Activated CD4-positive, alpha-beta T cell treated with anti-CD3 and anti-CD28 coated beads, Interleukin-2, amount 10 ng/mL, durations not matched to agents 24 days and 14 days (primary cell): Measurements from ENCODE around the gene TRABD2B. TPM values are rescaled to one million over a fixed set of nuclear protein-coding genes. Genes with fewer than 3 reads are reported as not detected.

Source experiments
- DNase-seq: peaks from one replicate; pipeline ENCODE4 v3.0.0; 2022
- H3K27ac Mint-ChIP-seq: one replicate; pipeline ENCODE4 v1.8.0; 2022; ENCODE audit warnings: mild to moderate bottlenecking, mixed read lengths
- H3K27me3 Mint-ChIP-seq: one replicate; pipeline ENCODE4 v1.8.0; 2022; ENCODE audit warnings: mixed read lengths
- H3K36me3 Mint-ChIP-seq: one replicate; pipeline ENCODE4 v1.8.0; 2022; ENCODE audit warnings: low read depth, mild to moderate bottlenecking, mixed read lengths
- H3K4me1 Mint-ChIP-seq: one replicate; pipeline ENCODE4 v1.8.0; 2021; ENCODE audit warnings: mixed read lengths
- H3K4me3 Mint-ChIP-seq: one replicate; pipeline ENCODE4 v1.8.0; 2022; ENCODE audit warnings: mild to moderate bottlenecking, moderate library complexity, mixed read lengths
- H3K9me3 Mint-ChIP-seq: one replicate; pipeline ENCODE4 v1.8.0; 2021; ENCODE audit warnings: mixed read lengths
- intact Hi-C: fragments of 100-400 bp; cut with micrococcal nuclease; formaldehyde crosslinking; loops from one replicate; pipeline ENCODE4 v1.15.1; 2023
- total RNA-seq: library from RNA; stranded (reverse); gene quantifications from 2 replicates; pipeline ENCODE4 v1.2.3, GENCODE V29; 2022

Gene TRABD2B
- total RNA-seq, 1 donor from 2014 or later: not detected

DNA sequence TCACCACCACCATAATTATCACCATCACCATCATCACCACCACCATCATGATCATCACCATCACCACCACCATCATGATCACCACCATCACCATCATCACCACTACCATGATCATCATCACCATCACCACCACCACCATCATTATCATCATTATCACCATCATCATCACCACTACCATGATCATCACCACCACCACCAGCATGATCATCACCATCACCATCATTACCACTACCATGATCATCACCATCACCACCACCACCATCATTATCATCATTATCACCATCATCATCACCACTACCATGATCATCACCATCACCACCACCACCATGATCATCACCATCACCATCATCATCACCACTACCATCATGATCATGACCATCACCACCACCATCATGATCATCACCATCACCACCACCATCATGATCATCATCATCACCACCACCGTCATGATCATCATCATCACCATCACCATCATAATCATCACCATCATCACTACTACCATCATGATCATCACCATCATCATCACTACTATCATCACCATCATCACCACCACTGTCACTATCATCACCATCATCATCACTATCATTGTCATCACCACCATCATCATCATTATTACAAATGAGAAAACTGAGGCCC is 60.2 kb downstream of the TRABD2B start:
- Mint-ChIP-seq H3K9me3 (no peaks in the 10 kb centered on the region), H3K4me3 (no peak overlapping the region), H3K4me1 (no peaks in the 10 kb centered on the region), H3K36me3 (no peaks in the 10 kb centered on the region), H3K27me3 (peaks cover 2% of the 10 kb centered on the region), H3K27ac (no peak overlapping the region)
- intact Hi-C loops: no loop called here
- DNase-seq: no peak

DNA sequence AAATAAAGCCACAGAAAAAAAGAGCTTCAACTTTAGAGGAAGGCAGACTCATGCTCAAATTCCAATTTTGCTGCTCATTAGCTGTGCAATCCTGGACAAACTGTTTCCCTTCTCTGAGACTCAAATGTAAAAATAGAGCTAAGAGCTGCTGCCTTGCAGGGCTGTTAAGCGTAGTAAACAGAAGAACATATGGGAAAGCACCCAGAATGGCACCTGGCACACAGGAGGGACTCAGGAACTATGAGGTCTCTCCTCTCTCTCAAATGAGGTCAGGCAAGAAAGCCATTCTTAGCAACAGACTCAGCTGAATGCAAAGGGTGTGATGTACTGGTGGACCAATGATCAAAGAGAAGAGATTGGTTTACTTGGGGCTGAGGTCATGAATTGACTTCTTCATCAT is 61.3 kb downstream of the TRABD2B start:
- intact Hi-C loops: no loop called here
- H3K4me1 Mint-ChIP-seq: no peaks in the 10 kb centered on the region
- no peak for DNase-seq
- H3K9me3 Mint-ChIP-seq: no peaks in the 10 kb centered on the region
- no peaks in the 10 kb centered on the region for H3K36me3 Mint-ChIP-seq
- no peak overlapping the region for H3K27ac Mint-ChIP-seq
- peaks cover 2% of the 10 kb centered on the region for H3K27me3 Mint-ChIP-seq
- no peak overlapping the region for H3K4me3 Mint-ChIP-seq

DNA sequence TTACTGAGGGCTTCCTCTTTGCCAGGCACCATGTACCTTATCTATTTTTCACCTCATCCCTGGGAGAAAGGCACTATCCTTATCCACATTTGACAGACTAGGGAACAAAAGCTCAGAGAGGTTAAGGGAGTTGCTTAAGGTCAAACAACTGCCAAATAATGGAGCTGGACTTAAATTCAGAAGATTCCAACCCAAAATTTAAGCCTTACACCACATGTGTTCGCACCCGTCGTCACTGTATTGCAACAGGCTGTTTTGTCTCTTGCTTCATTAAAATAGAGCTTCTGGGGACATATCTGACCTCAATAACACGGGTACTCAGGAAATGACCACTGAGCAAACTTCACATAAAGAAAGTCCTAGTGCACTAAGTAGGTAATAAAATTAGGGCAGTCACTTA is 62.0 kb downstream of the TRABD2B start:
- no peak for DNase-seq
- no peak overlapping the region for H3K4me3 Mint-ChIP-seq
- intact Hi-C loops: no loop called here
- H3K27ac Mint-ChIP-seq: no peak overlapping the region
- peaks cover 2% of the 10 kb centered on the region for H3K27me3 Mint-ChIP-seq
- H3K4me1 Mint-ChIP-seq: no peaks in the 10 kb centered on the region
- H3K9me3 Mint-ChIP-seq: no peaks in the 10 kb centered on the region
- H3K36me3 Mint-ChIP-seq: no peaks in the 10 kb centered on the region

DNA sequence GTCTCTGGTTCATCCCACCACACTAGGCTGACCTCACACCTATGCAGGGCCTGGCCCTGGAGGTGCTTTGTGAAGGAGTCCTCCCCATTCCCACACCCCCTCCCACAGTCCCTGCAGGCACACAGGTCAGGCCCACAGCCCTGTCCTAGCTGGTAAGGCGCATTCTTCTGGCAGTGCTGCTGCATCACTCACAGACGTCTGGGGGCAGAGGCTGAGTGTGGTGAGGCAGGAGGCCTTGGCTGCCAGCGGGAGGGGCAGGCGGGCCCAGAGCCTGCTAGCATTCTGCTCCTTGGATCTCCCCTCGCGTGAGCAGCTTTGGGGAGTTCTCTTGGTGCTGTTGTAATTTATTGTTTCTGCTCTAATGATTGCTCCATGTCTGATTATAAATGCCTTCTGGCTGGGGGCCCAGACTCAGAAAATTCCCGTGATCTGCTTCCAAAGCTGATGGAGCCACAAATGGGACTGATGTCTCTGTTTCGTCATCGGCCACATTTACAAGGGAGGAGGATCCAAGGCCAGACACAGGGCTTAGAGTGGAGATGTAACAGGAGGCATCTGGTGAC is 62.9 kb downstream of the TRABD2B start:
- Mint-ChIP-seq H3K27ac (no peak overlapping the region), H3K4me1 (no peaks in the 10 kb centered on the region), H3K36me3 (no peaks in the 10 kb centered on the region), H3K27me3 (peaks cover 2% of the 10 kb centered on the region), H3K9me3 (no peaks in the 10 kb centered on the region), H3K4me3 (no peak overlapping the region)
- no peak for DNase-seq
- intact Hi-C loops: no loop called here

DNA sequence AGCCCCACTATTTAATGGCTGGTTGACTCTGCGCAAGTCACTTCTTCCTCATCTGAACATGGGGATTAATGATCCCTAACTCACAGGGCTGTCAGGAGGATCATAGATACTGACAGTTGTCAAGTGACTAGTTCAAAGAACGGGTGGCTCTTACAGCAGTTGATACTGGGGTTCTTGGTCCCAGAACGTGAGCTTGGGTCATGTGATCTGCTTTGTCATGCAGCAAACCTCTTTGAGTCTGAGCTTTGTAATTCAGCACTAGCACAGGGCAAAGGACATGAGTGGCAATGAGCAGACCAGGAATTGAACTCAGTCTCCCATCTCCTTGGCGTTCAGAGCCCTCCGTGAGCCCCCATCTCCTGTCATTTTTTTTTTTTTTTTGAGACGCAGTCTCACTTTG is 64.4 kb downstream of the TRABD2B start:
- no peaks in the 10 kb centered on the region for H3K36me3 Mint-ChIP-seq
- no peak for DNase-seq
- H3K4me3 Mint-ChIP-seq: no peak overlapping the region
- peaks cover 4% of the 10 kb centered on the region for H3K27me3 Mint-ChIP-seq
- no peaks in the 10 kb centered on the region for H3K4me1 Mint-ChIP-seq
- H3K9me3 Mint-ChIP-seq: no peaks in the 10 kb centered on the region
- H3K27ac Mint-ChIP-seq: no peak overlapping the region
- intact Hi-C loops: no loop called here

DNA sequence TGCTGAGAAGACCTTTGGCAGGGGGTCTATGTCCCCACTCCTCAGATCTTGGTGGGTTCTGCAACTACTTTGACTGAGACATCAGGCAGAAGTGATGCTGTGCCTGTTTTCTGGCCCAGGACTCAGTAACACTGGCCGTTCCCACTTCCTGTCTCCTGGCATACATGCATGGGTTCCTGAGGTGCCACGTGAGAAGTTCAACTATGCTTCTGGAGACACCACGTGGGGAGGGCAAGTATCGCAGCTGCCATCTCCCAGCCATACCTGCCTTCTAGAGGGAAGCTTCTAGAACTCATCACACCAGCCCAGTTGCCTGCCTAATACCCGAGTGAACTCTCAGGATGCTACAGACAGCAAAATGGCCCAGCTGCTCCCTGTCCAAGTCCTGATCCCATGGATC is 65.8 kb downstream of the TRABD2B start:
- H3K27me3 Mint-ChIP-seq: peaks cover 4% of the 10 kb centered on the region
- H3K4me1 Mint-ChIP-seq: no peaks in the 10 kb centered on the region
- no peak overlapping the region for H3K4me3 Mint-ChIP-seq
- no peak overlapping the region for H3K27ac Mint-ChIP-seq
- DNase-seq: no peak
- H3K9me3 Mint-ChIP-seq: no peaks in the 10 kb centered on the region
- intact Hi-C loops: no loop called here
- H3K36me3 Mint-ChIP-seq: no peaks in the 10 kb centered on the region

DNA sequence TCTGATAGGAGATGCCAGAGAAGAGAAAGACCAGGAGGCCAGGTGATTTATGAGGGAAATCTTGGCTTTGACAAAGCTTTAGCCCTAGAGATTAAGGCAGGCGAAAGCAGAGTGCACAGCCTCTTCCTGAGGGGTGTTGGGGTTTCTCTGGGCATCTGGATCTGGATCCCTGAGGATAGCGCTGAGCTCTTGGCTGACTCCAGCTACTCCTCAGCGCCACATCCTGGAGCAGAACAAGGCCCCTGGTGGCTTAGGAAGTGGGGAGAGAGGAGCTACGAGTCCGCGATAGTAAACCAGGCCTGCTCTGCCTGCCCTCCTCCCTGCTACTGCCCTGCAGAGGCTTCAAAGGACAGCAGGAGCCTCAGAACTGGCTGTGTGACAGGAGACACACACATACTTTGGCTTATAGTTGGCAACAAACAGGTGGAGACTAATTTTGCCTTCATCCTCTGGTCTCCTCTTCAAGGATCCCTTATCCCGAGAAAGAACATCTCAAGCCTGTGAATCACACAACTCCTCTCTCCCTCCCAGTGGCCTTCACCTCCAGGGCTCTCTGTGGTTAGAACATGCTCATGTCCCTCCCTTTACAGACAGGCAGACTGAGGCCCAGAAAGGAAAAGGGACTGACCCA is 66.9 kb downstream of the TRABD2B start:
- Mint-ChIP-seq H3K36me3 (no peaks in the 10 kb centered on the region), H3K27me3 (peaks cover 6% of the 10 kb centered on the region), H3K9me3 (no peaks in the 10 kb centered on the region), H3K4me3 (no peak overlapping the region), H3K4me1 (no peaks in the 10 kb centered on the region), H3K27ac (no peak overlapping the region)
- intact Hi-C loops: no loop called here
- DNase-seq: no peak

DNA sequence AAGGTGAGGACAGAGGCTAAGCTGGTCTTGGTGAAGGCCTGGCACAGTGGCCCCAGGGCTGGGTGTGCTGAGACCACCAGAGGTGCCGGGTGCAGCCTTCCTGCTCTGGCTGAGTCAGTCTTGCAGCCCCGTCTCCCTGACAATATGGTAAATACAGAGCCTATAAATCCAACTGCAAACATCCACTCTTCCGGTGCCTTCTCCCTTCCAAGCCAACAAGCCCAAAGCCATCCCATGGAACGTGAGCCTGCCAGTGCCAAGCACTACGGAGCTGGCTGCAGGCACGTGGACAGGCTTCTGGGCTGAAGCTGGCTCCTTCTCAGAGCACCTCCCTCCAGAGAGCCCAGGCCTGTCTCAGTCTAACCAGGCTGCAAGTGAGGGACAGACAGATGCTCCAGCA is 70.0 kb downstream of the TRABD2B start:
- no peak for DNase-seq
- Mint-ChIP-seq H3K27me3 (peaks cover 17% of the 10 kb centered on the region), H3K9me3 (no peaks in the 10 kb centered on the region), H3K36me3 (no peaks in the 10 kb centered on the region), H3K27ac (no peak overlapping the region), H3K4me3 (no peak overlapping the region), H3K4me1 (no peaks in the 10 kb centered on the region)
- intact Hi-C loops: no loop called here

DNA sequence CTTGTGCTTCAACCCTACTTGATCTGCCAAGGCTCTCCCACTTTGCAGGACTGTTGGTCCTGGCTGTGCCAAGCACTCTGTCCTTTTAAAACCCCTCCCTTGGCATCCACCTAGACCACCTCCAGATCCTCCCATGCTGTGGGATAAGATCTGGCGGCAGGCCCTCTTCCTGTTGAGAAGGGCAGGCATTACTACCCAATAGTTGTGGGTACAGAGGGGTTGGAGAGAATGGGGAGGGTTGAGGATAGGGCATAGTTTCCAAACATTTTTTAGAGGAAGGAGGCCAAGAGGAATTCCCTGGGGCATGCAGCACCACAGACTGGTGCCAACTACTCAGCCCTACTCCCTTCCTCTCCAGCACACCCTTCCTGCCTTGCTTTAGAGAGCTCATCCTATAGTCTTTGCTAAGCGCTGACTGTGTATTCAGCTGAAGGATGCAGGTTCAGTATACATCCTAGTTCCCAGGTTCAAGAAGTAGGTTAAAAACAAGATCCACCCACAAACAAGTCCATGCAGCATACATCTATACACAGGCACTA is 70.7 kb downstream of the TRABD2B start:
- no peaks in the 10 kb centered on the region for H3K36me3 Mint-ChIP-seq
- intact Hi-C loops: no loop called here

DNA sequence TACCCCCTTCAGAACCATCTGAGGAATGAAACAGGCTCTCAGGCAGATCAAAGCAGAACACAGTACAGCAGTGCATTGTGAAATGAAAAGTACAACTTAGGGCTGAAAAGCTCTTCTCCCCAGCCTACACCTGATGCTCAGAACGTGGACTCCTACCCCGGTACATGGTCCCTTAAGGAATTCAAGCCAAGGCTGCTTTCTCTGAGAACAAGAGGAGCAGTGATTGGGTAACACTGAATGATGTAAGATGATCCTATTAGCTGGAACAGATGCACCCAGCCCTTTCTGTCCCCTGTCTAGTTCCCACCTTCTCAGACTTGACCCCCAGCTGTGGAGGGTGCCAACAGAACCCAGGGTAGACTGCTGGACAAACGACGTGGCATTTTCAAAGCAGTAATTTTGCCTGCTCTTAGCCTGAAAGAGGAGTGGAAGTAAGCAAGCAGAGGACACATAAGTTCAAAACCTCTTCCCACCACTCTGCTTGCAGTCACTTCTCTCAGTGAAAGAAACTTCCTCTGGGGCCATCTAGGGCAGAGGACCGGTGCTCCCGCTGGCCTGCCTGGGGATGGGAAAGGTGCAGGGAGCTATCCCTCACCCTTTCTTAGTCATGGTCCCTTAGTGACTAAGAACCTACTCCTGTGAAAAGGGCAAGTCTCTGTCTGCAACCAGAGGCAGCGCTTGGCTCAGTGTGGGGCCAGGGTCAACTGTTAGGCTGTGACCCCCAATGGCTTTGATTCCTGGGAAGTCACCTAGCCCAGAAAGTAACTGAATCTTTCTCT is 72.7 kb downstream of the TRABD2B start:
- Mint-ChIP-seq H3K4me1 (no peaks in the 10 kb centered on the region), H3K27me3 (peaks cover 17% of the 10 kb centered on the region), H3K36me3 (no peaks in the 10 kb centered on the region), H3K4me3 (no peak overlapping the region), H3K27ac (no peak overlapping the region), H3K9me3 (no peaks in the 10 kb centered on the region)
- DNase-seq: no peak
- intact Hi-C loops: no loop called here

More for the DNA sequence above, 70.7 kb downstream of the TRABD2B start:
- Mint-ChIP-seq H3K9me3 (no peaks in the 10 kb centered on the region), H3K4me3 (no peak overlapping the region), H3K27ac (no peak overlapping the region), H3K27me3 (peaks cover 17% of the 10 kb centered on the region), H3K4me1 (no peaks in the 10 kb centered on the region)
- no peak for DNase-seq

DNA sequence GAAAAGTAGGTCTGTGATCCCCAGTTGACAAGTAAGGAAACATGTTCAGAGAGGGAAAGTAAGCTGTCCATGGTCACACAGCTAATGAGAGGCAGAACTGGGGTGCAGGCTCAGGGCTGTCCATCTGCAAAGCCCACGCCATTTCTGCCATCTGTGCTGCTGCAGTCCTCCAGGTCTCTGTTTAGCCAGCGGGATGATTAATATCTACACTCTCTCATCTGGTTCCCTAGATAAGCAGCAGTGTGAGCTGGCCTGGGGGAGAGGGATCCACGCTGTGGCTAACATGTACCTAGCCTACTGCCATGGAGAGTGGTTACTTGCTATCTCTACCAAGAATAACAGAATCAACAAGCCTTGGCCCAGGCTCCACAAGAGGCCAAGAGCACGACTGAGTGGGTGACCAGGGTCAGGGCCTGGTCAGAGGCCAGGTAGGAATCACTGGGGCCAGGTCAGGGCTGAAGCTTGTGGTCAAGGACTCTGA is 75.2 kb downstream of the TRABD2B start:
- Mint-ChIP-seq H3K27me3 (peaks cover 15% of the 10 kb centered on the region), H3K4me1 (no peaks in the 10 kb centered on the region), H3K36me3 (no peaks in the 10 kb centered on the region), H3K4me3 (no peak overlapping the region), H3K9me3 (no peaks in the 10 kb centered on the region), H3K27ac (no peak overlapping the region)
- DNase-seq: no peak
- intact Hi-C loops: no loop called here

DNA sequence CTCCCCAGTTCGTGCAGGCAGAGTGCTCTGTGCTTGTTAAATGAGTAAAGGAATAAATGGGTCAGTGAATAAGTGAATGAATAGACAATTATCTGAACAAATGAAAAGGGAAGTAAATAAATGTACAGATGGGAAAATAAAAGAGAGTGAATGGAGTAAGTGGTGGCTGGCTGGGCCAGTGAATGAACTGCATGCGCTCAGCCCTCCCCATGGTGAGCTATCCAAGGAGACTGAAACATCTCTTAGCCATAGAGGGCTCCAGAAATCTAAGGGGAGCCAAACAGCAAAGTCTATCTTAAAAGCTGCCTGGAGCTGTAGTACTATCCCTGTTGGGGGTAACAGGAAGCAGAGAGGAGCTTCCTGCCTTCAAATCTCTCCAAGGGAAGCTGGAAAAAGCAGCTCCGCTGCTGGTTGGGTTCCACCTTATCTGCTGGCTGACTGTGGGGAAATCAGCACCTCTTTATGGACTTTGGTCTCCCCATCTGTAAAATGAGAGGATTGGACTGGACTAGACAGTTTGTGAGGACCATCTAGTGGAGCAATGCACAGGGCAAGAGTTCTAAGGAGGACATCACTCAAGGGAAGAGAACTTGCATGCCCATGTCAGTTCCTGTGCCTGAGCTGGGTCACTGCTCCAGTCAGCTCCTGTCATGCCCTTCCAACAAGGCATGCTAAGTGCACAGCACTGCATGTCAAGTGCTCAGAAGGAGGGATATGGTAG is 77.9 kb downstream of the TRABD2B start:
- Mint-ChIP-seq H3K36me3 (no peaks in the 10 kb centered on the region), H3K27me3 (peaks cover 6% of the 10 kb centered on the region), H3K27ac (no peak overlapping the region), H3K4me1 (no peaks in the 10 kb centered on the region), H3K9me3 (no peaks in the 10 kb centered on the region), H3K4me3 (no peak overlapping the region)
- intact Hi-C loops: no loop called here
- no peak for DNase-seq

DNA sequence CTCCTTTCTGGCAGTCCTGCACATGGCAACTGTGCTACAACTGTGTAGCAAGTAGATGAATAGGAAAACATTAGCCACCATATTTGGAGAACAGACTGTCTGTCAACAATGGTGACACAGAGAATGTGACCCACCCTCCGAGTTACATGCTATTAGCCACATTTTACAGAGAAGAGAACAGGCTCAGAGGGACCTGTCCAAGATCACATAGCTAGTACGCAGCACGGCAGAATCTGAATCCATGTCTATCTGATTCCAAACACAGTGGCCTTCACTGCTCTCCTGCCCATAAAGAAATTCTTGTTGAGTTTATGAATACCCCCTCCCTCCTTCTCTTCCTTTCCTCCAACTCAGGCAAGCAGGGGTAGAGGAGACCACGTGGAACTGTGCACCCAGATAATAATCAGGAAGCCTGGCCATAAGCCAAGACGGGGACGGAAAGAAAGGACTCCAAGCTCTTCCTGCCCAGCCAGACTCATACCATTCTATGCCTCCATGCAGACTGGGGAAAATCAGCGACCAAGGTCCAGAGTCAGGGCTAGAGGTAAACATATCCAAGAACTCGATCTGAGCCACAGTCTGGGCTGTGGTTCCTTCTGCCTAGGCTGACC is 78.8 kb downstream of the TRABD2B start:
- Mint-ChIP-seq H3K27ac (no peak overlapping the region), H3K36me3 (no peaks in the 10 kb centered on the region), H3K4me3 (no peak overlapping the region), H3K9me3 (no peaks in the 10 kb centered on the region), H3K4me1 (no peaks in the 10 kb centered on the region), H3K27me3 (no peaks in the 10 kb centered on the region)
- intact Hi-C loops: no loop called here
- no peak for DNase-seq
